Sigmoid colon (tissue), 7 donors: ENCODE results near the gene RASL11B. TPM values are rescaled to one million over a fixed set of nuclear protein-coding genes. Genes with fewer than 3 reads are reported as not detected.

Experiments used
- DNase-seq: peaks from one replicate; pipeline ENCODE4 v3.0.0-alpha.2; 2019
- H3K27ac ChIP-seq, 4 donors: fragments of 200-600 bp; sonication (generic); one replicate each; pipeline ENCODE4 v1.5.1; 2016 to 2019; ENCODE audit warnings: mild to moderate bottlenecking in 1 of 4
- H3K27me3 ChIP-seq, 3 donors: fragments of 200-600 bp; sonication (generic); one replicate each; pipeline ENCODE4 v1.5.1; 2019; ENCODE audit warnings: mild to moderate bottlenecking in 1 of 3
- H3K36me3 ChIP-seq, 4 donors: fragments of 200-600 bp; sonication (generic); one replicate each; pipeline ENCODE4 v1.5.1; 2016 to 2019
- H3K4me1 ChIP-seq, 4 donors: fragments of 200-600 bp; sonication (generic); one replicate each; pipeline ENCODE4 v1.5.1; 2017 to 2019
- H3K4me3 ChIP-seq, 4 donors: fragments of 200-600 bp; sonication (generic); one replicate each; pipeline ENCODE4 v1.5.1; 2017 to 2019; ENCODE audit warnings: mild to moderate bottlenecking in 2 of 4, moderate library complexity in 1 of 4
- H3K9me3 ChIP-seq, 4 donors: fragments of 200-600 bp in 3 of 4; sonication (generic) in 3 of 4; one replicate each; pipeline versions ENCODE4 v1.5.1 to v1.6.1; 2013 to 2019
- EP300 ChIP-seq, 4 donors: sonication (generic); formaldehyde crosslinking; IDR thresholded peaks; one replicate each; pipeline ENCODE4 v1.6.1; 2017; ENCODE audit warnings: antibody characterized with exemption in 4 of 4
- POLR2A ChIP-seq, 2 donors: fragments of 450-650 bp; IDR thresholded peaks; one replicate each; pipeline ENCODE4 v1.6.1; 2016; ENCODE audit warnings: antibody characterized with exemption in 2 of 2, mild to moderate bottlenecking in 2 of 2, moderate library complexity in 2 of 2
- POLR2AphosphoS5 ChIP-seq, 4 donors: sonication (generic); formaldehyde crosslinking; IDR thresholded peaks; one replicate each; pipeline ENCODE4 v1.6.1; 2017; ENCODE audit warnings: antibody characterized with exemption in 4 of 4
- WGBS, 2 donors: extraction: QIAGEN DNeasy Blood & Tissue Kit; methylation state at CpG; one replicate each; pipeline ENCODE4 v1.1.7; 2013; 5-methylcytosine and 5-hydroxymethylcytosine counted together
- intact Hi-C: fragments of 100-400 bp; cut with DNase I; formaldehyde crosslinking; loops from one replicate; pipeline ENCODE4 v1.15.1; 2023
- polyA plus RNA-seq, 3 donors: library from polyadenylated mRNA; stranded (reverse); fragments of 200-250 nt; gene quantifications; one replicate each; pipeline ENCODE4 v1.2.3, GENCODE V29; 2013
- total RNA-seq, 4 donors: library from RNA; depleted of rRNA; stranded (reverse); fragments of >200 nt; gene quantifications; one replicate each; pipeline ENCODE4 v1.1.0, GENCODE V29; 2016
- TF ChIP-seq, protein P1 (sequence below), 4 experiments: fragments of 450-650 bp in 3 of 4; fragments of 200-600 bp in 1 of 4; IDR thresholded peaks; one replicate each; pipeline ENCODE4 v1.5.1; 2016 to 2019; ENCODE audit warnings: antibody characterized with exemption in 4 of 4, mild to moderate bottlenecking in 3 of 4, moderate library complexity in 2 of 4
- donor health status: healthy with polysubstance abuse.
- donor health status: Bipolar disorder and iron deficiency.
- donor health status: healthy.

RASL11B gene
- total and polyA plus RNA-seq, 7 donors: 0.36 to 2.2 (median 0.66) TPM; not detected in 2

- no peak for DNase-seq
- intact Hi-C loops: no loop called here
- Histone ChIP-seq H3K4me1 (peaks cover 0 to 25% (median 11%) of the 10 kb centered on the region in 4 donors), H3K4me3 (no peak overlapping the region), H3K27me3 (no peaks in the 10 kb centered on the region), H3K27ac (no peak overlapping the region), H3K36me3 (no peaks in the 10 kb centered on the region), H3K9me3 (no peaks in the 10 kb centered on the region)
- TF ChIP-seq, protein P1, sequence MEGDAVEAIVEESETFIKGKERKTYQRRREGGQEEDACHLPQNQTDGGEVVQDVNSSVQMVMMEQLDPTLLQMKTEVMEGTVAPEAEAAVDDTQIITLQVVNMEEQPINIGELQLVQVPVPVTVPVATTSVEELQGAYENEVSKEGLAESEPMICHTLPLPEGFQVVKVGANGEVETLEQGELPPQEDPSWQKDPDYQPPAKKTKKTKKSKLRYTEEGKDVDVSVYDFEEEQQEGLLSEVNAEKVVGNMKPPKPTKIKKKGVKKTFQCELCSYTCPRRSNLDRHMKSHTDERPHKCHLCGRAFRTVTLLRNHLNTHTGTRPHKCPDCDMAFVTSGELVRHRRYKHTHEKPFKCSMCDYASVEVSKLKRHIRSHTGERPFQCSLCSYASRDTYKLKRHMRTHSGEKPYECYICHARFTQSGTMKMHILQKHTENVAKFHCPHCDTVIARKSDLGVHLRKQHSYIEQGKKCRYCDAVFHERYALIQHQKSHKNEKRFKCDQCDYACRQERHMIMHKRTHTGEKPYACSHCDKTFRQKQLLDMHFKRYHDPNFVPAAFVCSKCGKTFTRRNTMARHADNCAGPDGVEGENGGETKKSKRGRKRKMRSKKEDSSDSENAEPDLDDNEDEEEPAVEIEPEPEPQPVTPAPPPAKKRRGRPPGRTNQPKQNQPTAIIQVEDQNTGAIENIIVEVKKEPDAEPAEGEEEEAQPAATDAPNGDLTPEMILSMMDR (IDR thresholded peaks at IDR 0.05): no peak
- TF ChIP-seq POLR2AphosphoS5 (IDR thresholded peaks at IDR 0.05): no peak
- TF ChIP-seq POLR2A (IDR thresholded peaks at IDR 0.05): no peak
- no peak for TF ChIP-seq EP300 (IDR thresholded peaks at IDR 0.05)
- WGBS, 2 donors: 88 to 95% methylated on average over 2 of the region's 2 CpGs
Measured at GRCh38 chr4:52843351-52843750, 18.8 kb upstream of the RASL11B start.

DNA sequence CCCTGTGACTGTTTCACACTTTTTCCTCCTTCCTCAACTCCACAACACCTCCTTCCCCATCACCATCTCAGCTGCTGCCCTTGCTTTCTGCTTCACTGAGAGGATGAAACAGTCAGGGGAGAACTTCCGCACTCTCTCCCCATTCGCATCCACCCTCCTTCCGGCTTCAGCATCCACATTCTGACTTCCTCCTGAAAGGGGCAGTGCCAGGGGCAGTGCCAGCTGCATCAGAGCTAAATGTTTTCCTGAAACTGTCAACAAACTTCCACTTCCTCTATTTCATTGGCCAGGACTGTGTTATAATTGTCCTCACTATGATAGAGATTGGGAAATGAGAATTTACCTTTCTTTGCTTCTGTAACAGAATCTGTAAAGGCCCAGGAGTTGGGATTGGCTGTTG lies 18.2 kb upstream of the RASL11B start:
- DNase-seq: no peak
- intact Hi-C loops: no loop called here
- no peaks in the 10 kb centered on the region for H3K9me3 ChIP-seq
- H3K4me1 ChIP-seq: peaks cover 0 to 25% (median 11%) of the 10 kb centered on the region in 4 donors
- no peaks in the 10 kb centered on the region for H3K27me3 ChIP-seq
- no peaks in the 10 kb centered on the region for H3K36me3 ChIP-seq
- TF ChIP-seq POLR2A (IDR thresholded peaks at IDR 0.05) (no peak), EP300 (IDR thresholded peaks at IDR 0.05) (no peak), POLR2AphosphoS5 (IDR thresholded peaks at IDR 0.05) (no peak)
- TF ChIP-seq, protein P1 (IDR thresholded peaks at IDR 0.05): no peak
- H3K4me3 ChIP-seq: no peak overlapping the region
- H3K27ac ChIP-seq: no peak overlapping the region
- 69 to 91% methylated on average over 3 of the region's 3 CpGs for WGBS, 2 donors

DNA sequence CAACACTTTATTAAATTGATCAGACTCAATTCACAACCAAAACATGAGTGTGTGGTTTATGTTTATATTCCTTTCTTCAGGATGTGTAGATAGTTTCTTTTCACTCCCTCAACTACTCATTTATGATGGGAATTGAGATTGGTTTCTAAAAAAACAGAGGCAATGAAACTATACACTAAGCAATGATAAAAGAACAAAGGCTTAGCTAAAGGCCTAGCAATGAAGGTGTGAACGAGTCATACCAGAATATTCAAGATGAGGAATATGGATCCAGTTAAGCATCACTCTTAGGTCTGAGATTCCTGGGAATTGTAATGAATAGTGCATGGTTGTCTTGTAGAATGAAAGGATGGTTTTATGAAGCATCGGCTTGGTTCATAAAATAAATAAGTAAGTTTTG lies 17.5 kb upstream of the RASL11B start:
- no peaks in the 10 kb centered on the region for H3K27me3 ChIP-seq
- TF ChIP-seq POLR2A (IDR thresholded peaks at IDR 0.05) (no peak), POLR2AphosphoS5 (IDR thresholded peaks at IDR 0.05) (no peak), EP300 (IDR thresholded peaks at IDR 0.05) (no peak)
- TF ChIP-seq, protein P1 (IDR thresholded peaks at IDR 0.05): no peak
- no peak for DNase-seq
- 93 to 95% methylated on average over 2 of the region's 2 CpGs for WGBS, 2 donors
- no peaks in the 10 kb centered on the region for H3K9me3 ChIP-seq
- no peak overlapping the region for H3K4me3 ChIP-seq
- H3K4me1 ChIP-seq: peaks cover 0 to 25% (median 11%) of the 10 kb centered on the region in 4 donors
- intact Hi-C loops: no loop called here
- no peaks in the 10 kb centered on the region for H3K36me3 ChIP-seq
- no peak overlapping the region for H3K27ac ChIP-seq

DNA sequence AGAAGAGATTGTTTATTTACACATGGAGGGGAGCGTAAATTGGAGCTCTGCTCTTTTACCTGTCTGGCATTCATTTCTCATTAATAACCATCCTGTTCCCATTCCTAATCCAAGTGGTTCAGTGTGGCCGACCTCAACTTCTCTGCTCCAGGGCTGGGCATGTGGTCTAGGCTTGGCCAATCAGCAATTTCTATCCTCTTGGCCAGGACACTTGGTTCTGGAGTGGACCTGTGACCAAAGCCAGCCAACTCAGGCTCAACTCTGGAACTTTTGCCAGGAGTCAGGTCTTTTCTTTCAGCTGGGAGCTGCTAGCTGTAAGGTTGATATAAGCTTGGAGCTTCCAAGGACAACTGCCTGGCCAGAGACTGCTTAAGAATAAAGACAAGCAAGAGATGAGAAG lies 15.6 kb upstream of the RASL11B start:
- H3K27me3 ChIP-seq: no peaks in the 10 kb centered on the region
- H3K4me3 ChIP-seq: no peak overlapping the region
- DNase-seq: no peak
- WGBS, 2 donors: 93 to 94% methylated on average over 2 of the region's 2 CpGs
- H3K27ac ChIP-seq: peak overlapping the region in 1 of 4 donors; percentile 5
- intact Hi-C loops: no loop called here
- H3K4me1 ChIP-seq: peaks cover 0 to 23% (median 10%) of the 10 kb centered on the region in 4 donors
- no peaks in the 10 kb centered on the region for H3K9me3 ChIP-seq
- TF ChIP-seq POLR2AphosphoS5 (IDR thresholded peaks at IDR 0.05) (no peak), POLR2A (IDR thresholded peaks at IDR 0.05) (no peak), EP300 (IDR thresholded peaks at IDR 0.05) (no peak)
- TF ChIP-seq, protein P1 (IDR thresholded peaks at IDR 0.05): no peak
- no peaks in the 10 kb centered on the region for H3K36me3 ChIP-seq

DNA sequence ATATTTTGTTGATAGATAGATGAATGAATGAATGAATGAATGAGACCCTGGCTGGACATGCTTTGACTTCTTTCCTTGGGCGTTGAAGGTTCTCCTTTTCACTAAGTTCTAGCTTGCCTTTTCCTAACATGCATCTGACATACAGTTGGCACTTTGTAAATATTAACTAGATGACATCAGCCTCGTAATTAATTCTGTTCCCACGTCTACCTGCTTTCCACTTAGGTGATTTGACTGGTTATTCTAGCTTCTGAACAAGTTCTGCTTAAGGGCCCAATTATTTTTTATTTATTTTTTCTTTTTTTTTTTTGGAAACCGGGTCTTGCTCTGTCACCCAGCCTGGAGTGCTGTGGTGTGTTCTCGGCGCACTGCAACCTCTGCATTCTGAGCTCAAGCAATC lies 13.9 kb upstream of the RASL11B start:
- TF ChIP-seq, protein P1 (IDR thresholded peaks at IDR 0.05): no peak
- TF ChIP-seq POLR2AphosphoS5 (IDR thresholded peaks at IDR 0.05): no peak
- no peak for TF ChIP-seq POLR2A (IDR thresholded peaks at IDR 0.05)
- no peak for TF ChIP-seq EP300 (IDR thresholded peaks at IDR 0.05)
- Histone ChIP-seq H3K27me3 (no peaks in the 10 kb centered on the region), H3K27ac (no peak overlapping the region), H3K4me3 (no peak overlapping the region), H3K9me3 (no peaks in the 10 kb centered on the region), H3K36me3 (no peaks in the 10 kb centered on the region), H3K4me1 (peaks cover 0 to 16% (median 9%) of the 10 kb centered on the region in 4 donors)
- no peak for DNase-seq
- 36 to 70% methylated on average over 6 of the region's 6 CpGs for whole genome bisulfite sequencing, 2 donors
- intact Hi-C loops: no loop called here
